Muscle layer of colon (tissue), 2 donors: ENCODE data around the gene EPHB2.

ENCODE experiments used
- H3K27ac ChIP-seq: one replicate; pipeline ENCODE4 v1.7.0; 2013; ENCODE audit warnings: low read depth, mild to moderate bottlenecking, low read length, moderate library complexity
- H3K27me3 ChIP-seq, 2 donors: one replicate each; pipeline ENCODE4 v1.7.0; 2013; ENCODE audit warnings: low read length in 2 of 2, mild to moderate bottlenecking in 2 of 2; ENCODE audit not compliant: insufficient read depth in 2 of 2, control insufficient read depth in 1 of 2
- H3K36me3 ChIP-seq: one replicate; pipeline ENCODE4 v1.7.0; 2013; ENCODE audit warnings: mild to moderate bottlenecking, low read length; ENCODE audit not compliant: insufficient read depth
- H3K4me1 ChIP-seq: one replicate; pipeline ENCODE4 v1.7.0; 2013; ENCODE audit warnings: mild to moderate bottlenecking, low read length; ENCODE audit not compliant: insufficient read depth
- H3K4me3 ChIP-seq, 2 donors: one replicate each; pipeline ENCODE4 v1.7.0; 2013; ENCODE audit warnings: low read length in 2 of 2, low read depth in 1 of 2, mild to moderate bottlenecking in 1 of 2, moderate library complexity in 1 of 2
- H3K9ac ChIP-seq: one replicate; pipeline ENCODE4 v1.7.0; 2013; ENCODE audit warnings: low read length
- H3K9me3 ChIP-seq: one replicate; pipeline ENCODE4 v1.7.0; 2013; ENCODE audit warnings: mild to moderate bottlenecking, low read length
- donor health status: abdominal sarcoma.
- donor health status: Adenocarcinoma of cecum.

The EPHB2 gene

GRCh38 chr1:22886211-22886610 lies 175.6 kb downstream of the EPHB2 start:
- no peak overlapping the region for H3K9ac ChIP-seq
- H3K9me3 ChIP-seq, result no peaks in the 10 kb centered on the region
- H3K27ac ChIP-seq, result no peak overlapping the region
- no peaks in the 10 kb centered on the region for H3K4me1 ChIP-seq
- no peaks in the 10 kb centered on the region for H3K36me3 ChIP-seq
- H3K4me3 ChIP-seq, result no peak overlapping the region
- H3K27me3 ChIP-seq, result no peaks in the 10 kb centered on the region

GRCh38 chr1:22887491-22887890 lies 176.9 kb downstream of the EPHB2 start:
- H3K9me3 ChIP-seq, result no peaks in the 10 kb centered on the region

DNA sequence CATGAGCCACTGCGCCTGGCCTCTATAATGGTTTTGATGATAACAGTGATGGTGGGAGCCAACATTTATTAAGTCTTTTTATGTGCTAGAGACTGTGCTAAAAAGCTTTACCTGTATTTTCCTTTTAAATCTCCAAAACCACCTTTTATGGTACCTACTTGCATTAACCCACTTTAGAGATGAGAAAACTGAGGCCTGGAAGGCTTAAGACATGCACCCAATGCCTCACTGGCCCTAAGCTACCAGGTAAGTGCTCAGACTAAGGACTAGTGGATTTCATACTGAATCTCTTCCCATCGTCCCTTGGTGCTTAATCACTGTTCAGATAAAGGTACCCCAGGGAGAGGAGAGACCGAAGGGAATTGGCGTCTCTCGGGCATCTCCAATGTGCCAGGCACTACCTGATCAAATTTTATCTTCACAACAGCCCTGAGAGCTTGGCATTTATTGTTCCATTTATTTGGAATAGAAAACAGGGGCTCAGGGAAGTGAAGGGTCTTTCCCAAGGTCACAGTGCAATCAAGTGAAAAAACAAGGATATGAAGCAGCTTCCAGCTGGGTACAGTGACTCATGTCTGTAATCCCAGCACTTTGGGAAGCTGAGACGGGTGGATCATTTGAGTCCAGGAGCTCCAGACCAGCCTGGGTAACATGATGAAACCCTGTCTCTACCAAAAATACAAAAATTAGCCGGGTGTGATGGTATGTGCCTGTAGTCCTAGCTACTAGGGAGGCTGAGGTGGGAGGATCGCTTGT lies 177.9 kb downstream of the EPHB2 start:
- Histone ChIP-seq H3K4me1 (no peaks in the 10 kb centered on the region), H3K9ac (no peak overlapping the region)

More at GRCh38 chr1:22887491-22887890, 176.9 kb downstream of the EPHB2 start:
- Histone ChIP-seq H3K4me3 (no peak overlapping the region), H3K4me1 (no peaks in the 10 kb centered on the region), H3K9ac (no peak overlapping the region), H3K36me3 (no peaks in the 10 kb centered on the region), H3K27ac (no peak overlapping the region), H3K27me3 (no peaks in the 10 kb centered on the region)

DNA sequence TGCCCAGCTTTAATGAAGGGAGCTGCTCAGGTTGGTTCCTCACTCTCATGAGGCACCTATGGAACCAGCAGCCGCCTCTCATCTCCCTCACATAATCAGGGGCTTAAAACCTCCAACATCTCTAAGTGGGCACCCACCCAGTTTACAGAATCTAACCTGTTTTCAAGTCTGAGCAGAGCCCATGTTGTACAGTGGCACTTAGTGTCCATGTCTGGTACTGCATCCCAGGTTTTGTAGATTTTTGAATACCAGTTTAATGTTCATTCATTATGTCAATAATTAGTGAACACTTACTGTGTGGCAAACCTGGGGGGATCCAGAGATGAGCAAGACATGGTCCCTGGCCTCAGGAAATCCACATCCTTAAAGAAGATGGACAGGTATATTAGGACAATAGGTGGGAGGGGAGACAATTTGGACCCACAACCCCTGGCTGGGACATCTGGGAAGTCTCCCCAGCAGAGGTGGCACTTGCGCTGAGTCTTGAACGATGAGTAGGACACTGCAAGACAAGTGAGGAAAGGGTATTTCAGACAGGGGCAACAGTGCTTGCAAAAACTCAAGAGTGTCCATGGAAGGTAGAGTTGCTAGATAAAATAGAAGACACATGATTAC lies 178.7 kb downstream of the EPHB2 start:
- H3K9me3 ChIP-seq, result no peaks in the 10 kb centered on the region
- no peaks in the 10 kb centered on the region for H3K27me3 ChIP-seq
- H3K9ac ChIP-seq, result no peak overlapping the region
- no peak overlapping the region for H3K27ac ChIP-seq
- H3K36me3 ChIP-seq, result no peaks in the 10 kb centered on the region
- H3K4me1 ChIP-seq, result no peaks in the 10 kb centered on the region
- H3K4me3 ChIP-seq, result no peak overlapping the region

More for the DNA sequence above, 177.9 kb downstream of the EPHB2 start:
- Histone ChIP-seq H3K36me3 (no peaks in the 10 kb centered on the region), H3K4me3 (no peak overlapping the region), H3K27me3 (no peaks in the 10 kb centered on the region), H3K9me3 (no peaks in the 10 kb centered on the region), H3K27ac (no peak overlapping the region)

DNA sequence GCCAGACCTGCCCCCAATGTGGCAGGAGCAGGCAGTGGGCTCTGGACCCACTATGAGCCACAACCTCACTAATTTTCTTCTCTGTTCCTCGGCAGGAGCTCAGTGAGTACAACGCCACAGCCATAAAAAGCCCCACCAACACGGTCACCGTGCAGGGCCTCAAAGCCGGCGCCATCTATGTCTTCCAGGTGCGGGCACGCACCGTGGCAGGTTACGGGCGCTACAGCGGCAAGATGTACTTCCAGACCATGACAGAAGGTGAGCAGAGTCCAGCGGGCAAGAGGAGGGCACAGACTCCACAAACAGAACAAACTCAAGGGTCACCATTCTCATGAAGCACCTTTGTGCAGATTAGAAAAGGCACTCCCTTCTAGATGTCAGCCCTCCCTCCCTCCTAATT lies 182.2 kb downstream of the EPHB2 start:
- Histone ChIP-seq H3K9me3 (no peaks in the 10 kb centered on the region), H3K4me3 (no peak overlapping the region), H3K27me3 (no peaks in the 10 kb centered on the region), H3K27ac (no peak overlapping the region), H3K4me1 (no peaks in the 10 kb centered on the region), H3K36me3 (no peaks in the 10 kb centered on the region), H3K9ac (no peak overlapping the region)

DNA sequence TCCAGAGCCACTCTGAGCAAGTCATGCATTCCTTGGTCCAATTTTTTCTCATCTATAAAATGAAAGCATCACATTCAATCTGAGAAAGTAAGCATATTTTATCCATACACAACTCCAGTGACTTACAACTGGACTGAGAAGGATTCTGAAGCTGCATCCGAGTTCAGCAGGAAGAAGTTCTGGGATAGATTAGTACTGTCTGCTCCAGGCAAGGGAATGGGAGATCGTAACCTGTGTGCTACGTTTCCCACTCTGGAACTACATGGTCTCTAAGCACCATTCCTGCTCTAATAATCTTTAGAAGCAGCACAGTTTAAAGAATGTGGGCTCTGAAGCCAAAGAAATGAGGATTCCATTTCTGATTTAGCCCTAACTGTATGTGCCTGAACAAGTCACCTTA lies 182.7 kb downstream of the EPHB2 start:
- no peak overlapping the region for H3K27ac ChIP-seq
- H3K4me1 ChIP-seq, result no peaks in the 10 kb centered on the region
- H3K9me3 ChIP-seq, result no peaks in the 10 kb centered on the region
- no peaks in the 10 kb centered on the region for H3K27me3 ChIP-seq
- H3K36me3 ChIP-seq, result no peaks in the 10 kb centered on the region
- H3K4me3 ChIP-seq, result no peak overlapping the region
- H3K9ac ChIP-seq, result no peak overlapping the region

DNA sequence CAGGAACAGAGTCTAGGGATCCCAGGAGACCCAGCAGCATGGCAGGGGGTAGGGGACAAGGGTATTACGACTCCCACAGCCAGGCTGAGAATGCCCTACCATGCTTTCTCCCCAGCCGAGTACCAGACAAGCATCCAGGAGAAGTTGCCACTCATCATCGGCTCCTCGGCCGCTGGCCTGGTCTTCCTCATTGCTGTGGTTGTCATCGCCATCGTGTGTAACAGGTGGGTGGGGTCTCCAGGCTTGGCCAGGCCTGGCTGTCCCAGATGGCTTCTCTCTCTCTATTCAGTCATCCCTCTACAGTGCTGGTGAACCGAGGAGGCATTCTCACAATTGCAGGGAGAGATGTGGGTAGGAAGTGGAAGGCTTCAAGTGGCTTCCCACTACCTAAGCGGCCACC lies 184.7 kb downstream of the EPHB2 start:
- no peak overlapping the region for H3K4me3 ChIP-seq

DNA sequence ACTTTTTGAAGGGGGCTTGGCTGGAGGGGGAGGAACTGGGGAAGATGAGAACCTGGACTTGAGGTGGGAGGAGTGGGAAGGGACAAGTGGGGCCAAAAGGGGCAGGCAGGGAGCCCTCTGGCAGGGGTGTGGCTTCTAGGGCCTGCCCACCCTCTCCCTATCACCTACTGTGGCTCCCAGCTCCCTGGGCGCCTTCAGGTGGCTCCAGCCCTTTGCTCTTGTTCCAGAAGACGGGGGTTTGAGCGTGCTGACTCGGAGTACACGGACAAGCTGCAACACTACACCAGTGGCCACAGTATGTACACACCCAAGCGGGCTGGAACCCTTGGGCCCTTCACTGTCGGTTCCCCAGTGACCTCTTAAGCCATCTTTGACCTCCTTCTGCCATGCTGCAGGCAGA lies 185.5 kb downstream of the EPHB2 start:
- H3K27ac ChIP-seq, result no peak overlapping the region
- no peaks in the 10 kb centered on the region for H3K9me3 ChIP-seq
- no peaks in the 10 kb centered on the region for H3K4me1 ChIP-seq
- no peaks in the 10 kb centered on the region for H3K27me3 ChIP-seq
- no peaks in the 10 kb centered on the region for H3K36me3 ChIP-seq
- H3K4me3 ChIP-seq, result no peak overlapping the region
- no peak overlapping the region for H3K9ac ChIP-seq

More for the DNA sequence above, 184.7 kb downstream of the EPHB2 start:
- Histone ChIP-seq H3K36me3 (no peaks in the 10 kb centered on the region), H3K4me1 (no peaks in the 10 kb centered on the region), H3K9me3 (no peaks in the 10 kb centered on the region), H3K27me3 (no peaks in the 10 kb centered on the region), H3K27ac (no peak overlapping the region), H3K9ac (no peak overlapping the region)

DNA sequence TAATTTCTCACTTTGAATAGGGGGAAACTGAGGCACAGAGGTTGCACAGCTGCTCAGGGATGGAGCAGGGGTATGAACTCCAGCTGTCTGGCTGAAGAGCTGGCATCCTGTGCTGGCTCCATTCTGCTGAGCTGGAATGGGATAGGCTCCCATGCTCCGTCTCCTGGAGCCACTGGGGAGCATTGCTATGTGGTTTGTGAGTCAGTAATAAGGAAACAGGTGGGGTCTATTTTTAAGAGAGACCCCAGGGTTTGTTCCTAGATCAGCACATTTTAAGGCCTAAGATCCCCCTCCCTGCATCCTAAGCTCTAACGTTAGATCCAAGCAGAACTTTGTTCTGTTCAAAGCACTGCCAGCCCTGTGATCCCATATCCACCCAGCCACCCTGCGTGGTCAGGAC lies 189.8 kb downstream of the EPHB2 start:
- H3K9ac ChIP-seq, result no peak overlapping the region
- no peaks in the 10 kb centered on the region for H3K36me3 ChIP-seq

DNA sequence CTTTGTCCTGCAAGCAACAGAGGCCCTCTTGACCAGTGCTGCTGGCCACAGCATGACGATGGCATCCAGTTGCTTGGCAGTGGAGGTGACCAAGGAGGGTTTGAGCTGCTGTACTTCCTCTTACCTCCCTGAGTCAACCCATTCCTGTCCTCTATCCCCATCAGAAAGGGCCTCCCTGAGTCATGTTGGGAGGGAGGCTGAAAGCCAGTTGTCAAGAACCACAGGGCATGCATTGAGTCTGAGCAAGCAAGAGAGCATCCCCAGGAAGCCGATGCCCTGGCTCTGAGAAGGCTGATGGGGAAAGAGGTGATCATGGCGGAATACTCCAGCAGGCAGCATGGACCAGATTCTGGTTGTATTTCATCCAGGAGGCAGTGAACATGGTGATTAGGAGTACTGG lies 192.5 kb downstream of the EPHB2 start:
- Histone ChIP-seq H3K9ac (no peak overlapping the region), H3K36me3 (no peaks in the 10 kb centered on the region), H3K27ac (no peak overlapping the region), H3K27me3 (no peaks in the 10 kb centered on the region), H3K4me3 (no peak overlapping the region), H3K9me3 (no peaks in the 10 kb centered on the region), H3K4me1 (no peaks in the 10 kb centered on the region)

More for the DNA sequence above, 189.8 kb downstream of the EPHB2 start:
- no peaks in the 10 kb centered on the region for H3K9me3 ChIP-seq
- no peaks in the 10 kb centered on the region for H3K4me1 ChIP-seq
- H3K27me3 ChIP-seq, result no peaks in the 10 kb centered on the region
- H3K27ac ChIP-seq, result no peak overlapping the region
- no peak overlapping the region for H3K4me3 ChIP-seq

DNA sequence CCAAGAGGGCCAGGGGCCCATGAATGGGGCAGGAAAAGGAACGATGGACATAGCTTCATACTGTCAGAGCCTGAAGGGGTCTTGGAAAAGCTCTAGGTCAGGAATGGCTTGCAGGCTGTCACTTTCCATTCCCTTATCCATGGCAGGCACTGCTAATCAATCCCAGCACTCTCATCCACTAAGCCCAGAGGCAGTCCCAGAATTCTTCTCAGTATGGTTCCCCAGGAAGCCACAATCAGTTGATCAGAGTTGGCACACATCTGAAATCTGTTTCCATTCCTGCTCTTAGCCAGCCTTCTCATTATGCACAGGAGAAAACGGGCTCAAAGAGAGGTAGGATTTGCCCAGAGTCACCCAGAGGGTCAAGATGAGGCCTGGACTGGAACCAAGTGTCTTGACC lies 196.3 kb downstream of the EPHB2 start:
- Histone ChIP-seq H3K36me3 (no peaks in the 10 kb centered on the region), H3K27me3 (no peaks in the 10 kb centered on the region), H3K9ac (no peak overlapping the region), H3K4me3 (no peak overlapping the region), H3K27ac (no peak overlapping the region), H3K9me3 (no peaks in the 10 kb centered on the region), H3K4me1 (no peaks in the 10 kb centered on the region)

GRCh38 chr1:22907528-22907927 lies 196.9 kb downstream of the EPHB2 start:
- Histone ChIP-seq H3K9me3 (no peaks in the 10 kb centered on the region), H3K4me3 (no peak overlapping the region), H3K9ac (no peak overlapping the region), H3K27me3 (no peaks in the 10 kb centered on the region), H3K27ac (no peak overlapping the region), H3K36me3 (no peaks in the 10 kb centered on the region), H3K4me1 (no peaks in the 10 kb centered on the region)
